Peyer's patch (tissue), 4 donors: ENCODE data around the gene ANKRD55.

Experiments
- CTCF ChIP-seq, 6 experiments: fragments of 450-650 bp in 4 of 6; fragments of 200-600 bp in 2 of 6; sonication (generic) in 1 of 6; IDR thresholded peaks; one replicate each; pipeline ENCODE4 v1.5.1; 2017 to 2019; ENCODE audit warnings: antibody characterized with exemption in 6 of 6, mild to moderate bottlenecking in 3 of 6, moderate library complexity in 1 of 6
- POLR2A ChIP-seq, 2 donors: fragments of 450-650 bp; IDR thresholded peaks; one replicate each; pipeline ENCODE4 v1.5.1; 2017; ENCODE audit warnings: antibody characterized with exemption in 2 of 2, mild to moderate bottlenecking in 2 of 2, moderate library complexity in 2 of 2

GRCh38 chr5:56169949-56170348 is 63.2 kb downstream of the ANKRD55 start:
- TF ChIP-seq POLR2A (IDR thresholded peaks at IDR 0.05) (no peak), CTCF (IDR thresholded peaks at IDR 0.05) (no peak)
